HFFc6 (cell line): ENCODE data around the gene LRRC42. TPM values are rescaled to one million over a fixed set of nuclear protein-coding genes. Genes with fewer than 3 reads are reported as not detected.

Source experiments
- DNase-seq: peaks from one replicate; pipeline ENCODE4 v3.0.0-alpha.2; 2018
- H3K27ac Mint-ChIP-seq: 2 replicates; pipeline ENCODE4 v1.8.0; 2020; ENCODE audit warnings: mild to moderate bottlenecking, mixed read lengths
- H3K27me3 Mint-ChIP-seq: 2 replicates; pipeline ENCODE4 v1.8.0; 2021; ENCODE audit warnings: mild to moderate bottlenecking, moderate library complexity, mixed read lengths; ENCODE audit not compliant: insufficient read depth
- H3K36me3 Mint-ChIP-seq: 2 replicates; pipeline ENCODE4 v1.8.0; 2021; ENCODE audit warnings: low read depth, mixed read lengths
- H3K4me1 Mint-ChIP-seq: 2 replicates; pipeline ENCODE4 v1.8.0; 2020; ENCODE audit warnings: low read depth, mixed read lengths
- H3K4me3 Mint-ChIP-seq: 2 replicates; pipeline ENCODE4 v1.8.0; 2020; ENCODE audit warnings: mild to moderate bottlenecking, moderate library complexity, mixed read lengths
- H3K9me3 Mint-ChIP-seq: 2 replicates; pipeline ENCODE4 v1.8.0; 2020; ENCODE audit warnings: mild to moderate bottlenecking, mixed read lengths
- CTCF ChIP-seq: fragments of 200-600 bp; sonication (generic); IDR thresholded peaks from 2 replicates; pipeline ENCODE4 v1.5.0; 2021; ENCODE audit warnings: antibody characterized with exemption, mild to moderate bottlenecking
- long read RNA-seq: library from polyadenylated mRNA; unstranded; transcript quantifications from one replicate; pipeline ENCODE4 v2.0.0, GENCODE V29; 2019
- total RNA-seq, 6 experiments: library from RNA; stranded (reverse); fragmentation: NEBNext Ultra II Directional; extraction: Animal tissue kit (Norgen Biotek cat#: 25700); gene quantifications; 2 replicates in 1 of 6; 3 replicates in 5 of 6; pipeline ENCODE4 v1.2.3, GENCODE V29; 2021

LRRC42 gene
- 10 to 100 TPM; 36.3 to 44.2 (median 42.2) TPM for total RNA-seq
- long read RNA-seq, transcript LRRC42-201 (8 exons, 1,727 nt), result major isoform, 24 of 56 reads
- long read RNA-seq, transcript LRRC42-203 (9 exons, 2,037 nt), result minor isoform, 14 of 56 reads
- long read RNA-seq, partial matches to known transcripts, result 3 of 56 reads
- long read RNA-seq, other reads (novel, unspliced or antisense), result 15 of 56 reads

- Mint-ChIP-seq H3K4me3 (peak within 1 kb of the TSS; percentile 97), H3K27me3 (no peaks in the 10 kb centered on the region; the same call in 1 of the 2 replicates), H3K9me3 (no peaks in the 10 kb centered on the region), H3K4me1 (peaks cover 69% of the 10 kb centered on the region), H3K36me3 (peaks cover 11% of the 10 kb centered on the region), H3K27ac (peak within 1 kb of the TSS; percentile 91)
- TF ChIP-seq CTCF, result no peak
- no peak for DNase-seq
Observed at GRCh38 chr1:53946252-53947171, at the start of gene LRRC42. TSS of gene LRRC42 (plus strand) at chr1:53946350. CDS start at chr1:53952000, 5,650 bp downstream.

- no peak for TF ChIP-seq CTCF
- Mint-ChIP-seq H3K4me3 (peak overlapping the region; percentile 25; the same call in 1 of the 2 replicates), H3K27me3 (peaks cover 2% of the 10 kb centered on the region; the same call in 1 of the 2 replicates), H3K4me1 (peaks cover 39% of the 10 kb centered on the region), H3K36me3 (no peaks in the 10 kb centered on the region), H3K9me3 (no peaks in the 10 kb centered on the region), H3K27ac (peak overlapping the region; percentile 89)
- DNase-seq, result peak; percentile 85
Observed at GRCh38 chr1:53896635-53897229, 49.4 kb upstream of the LRRC42 start.

- H3K9me3 Mint-ChIP-seq, result no peaks in the 10 kb centered on the region
- no peak for TF ChIP-seq CTCF
- H3K36me3 Mint-ChIP-seq, result no peaks in the 10 kb centered on the region
- peaks cover 39% of the 10 kb centered on the region for H3K4me1 Mint-ChIP-seq
- H3K27me3 Mint-ChIP-seq, result no peaks in the 10 kb centered on the region; the same call in 1 of the 2 replicates
- H3K4me3 Mint-ChIP-seq, result no peak overlapping the region
- H3K27ac Mint-ChIP-seq, result no peak overlapping the region
- no peak for DNase-seq
Observed at GRCh38 chr1:53899206-53899628, 46.9 kb upstream of the LRRC42 start.

GRCh38 chr1:53899708-53900107 lies 46.4 kb upstream of the LRRC42 start:
- no peak overlapping the region for H3K27ac Mint-ChIP-seq
- no peak for TF ChIP-seq CTCF

GRCh38 chr1:53902235-53903138 lies 43.7 kb upstream of the LRRC42 start:
- Mint-ChIP-seq H3K4me3 (no peak overlapping the region), H3K9me3 (no peaks in the 10 kb centered on the region)
- DNase-seq, result no peak

More at GRCh38 chr1:53899708-53900107, 46.4 kb upstream of the LRRC42 start:
- H3K4me3 Mint-ChIP-seq, result no peak overlapping the region
- H3K4me1 Mint-ChIP-seq, result peaks cover 39% of the 10 kb centered on the region
- DNase-seq, result no peak
- H3K27me3 Mint-ChIP-seq, result no peaks in the 10 kb centered on the region; the same call in 1 of the 2 replicates
- no peaks in the 10 kb centered on the region for H3K9me3 Mint-ChIP-seq
- no peaks in the 10 kb centered on the region for H3K36me3 Mint-ChIP-seq

More at GRCh38 chr1:53902235-53903138, 43.7 kb upstream of the LRRC42 start:
- Mint-ChIP-seq H3K27ac (no peak overlapping the region), H3K36me3 (no peaks in the 10 kb centered on the region), H3K27me3 (no peaks in the 10 kb centered on the region), H3K4me1 (peaks cover 17% of the 10 kb centered on the region)
- no peak for TF ChIP-seq CTCF
